Endothelial cell of hepatic sinusoid (primary cell): ENCODE results near the gene MRM2.

ENCODE experiments used
- in situ Hi-C: cut with HindIII; loops from 2 replicates; pipeline ENCODE4 v1.10.0; 2017; ENCODE audit warnings: low sequenced_read_pairs

Gene MRM2

DNA sequence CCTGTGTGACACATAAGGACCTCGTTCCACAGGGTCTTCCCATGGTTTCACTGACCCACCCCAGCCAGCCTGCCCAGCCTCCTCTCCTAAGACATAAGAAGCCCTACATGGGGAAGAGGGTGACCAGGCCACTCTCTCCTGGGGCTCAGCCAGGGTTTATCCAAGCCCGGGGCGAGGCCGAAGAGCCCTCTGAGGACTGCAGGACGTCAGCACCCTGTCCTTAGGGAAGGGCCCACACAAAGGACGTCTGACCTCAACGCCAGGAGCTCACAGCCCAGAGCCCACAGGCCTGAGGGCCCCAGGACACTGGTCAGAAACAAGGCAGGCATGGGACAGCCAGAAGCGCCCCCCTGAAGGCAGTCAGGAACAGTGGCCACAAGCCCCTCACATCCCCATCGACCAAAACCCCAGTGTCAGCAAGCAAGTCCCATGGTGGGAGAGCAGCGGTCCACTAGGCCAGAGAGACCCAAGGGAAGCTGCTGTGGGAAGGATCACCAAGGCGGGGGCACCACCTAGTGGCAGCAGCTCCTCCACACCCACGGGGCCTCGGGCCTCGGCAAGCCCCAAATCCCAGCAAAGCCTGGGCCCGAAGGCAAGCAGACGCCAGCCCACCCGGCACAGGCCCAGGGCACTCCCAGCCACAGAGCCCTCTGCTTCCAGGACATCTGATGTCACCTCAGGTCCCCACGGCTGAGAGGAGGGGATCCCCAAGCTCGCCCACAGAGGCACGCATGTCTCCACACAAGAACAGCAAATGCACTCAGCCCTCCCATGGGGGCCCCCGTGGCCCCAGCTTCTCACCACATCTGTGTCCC is 32.7 kb downstream of the MRM2 start:
- in situ Hi-C loops, result loop anchor here (10.0 kb wide), 1 partner anchor 75 kb away; no protein-coding TSS in a partner anchor

DNA sequence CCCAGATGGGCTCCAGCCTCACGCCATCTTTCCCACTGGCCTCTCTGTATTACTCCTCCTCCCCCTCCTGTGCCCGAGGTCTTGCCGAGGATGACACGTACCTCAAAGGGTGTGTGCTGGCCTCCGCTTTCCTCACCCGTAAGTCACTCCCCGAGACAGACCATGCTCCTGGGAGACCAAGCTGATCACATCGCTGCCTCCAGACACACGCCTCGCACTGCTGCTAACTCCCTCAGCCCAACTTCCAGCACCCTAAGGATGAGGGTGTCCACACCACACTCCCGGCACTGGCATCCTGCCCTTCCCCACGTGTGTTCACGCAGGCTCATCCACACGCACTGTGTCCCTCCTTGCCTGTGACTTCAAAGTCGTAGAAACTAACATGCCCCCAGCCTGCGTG is 33.3 kb downstream of the MRM2 start:
- in situ Hi-C loops, result loop anchor here (10.0 kb wide), 1 partner anchor 74 kb away; no protein-coding TSS in a partner anchor

- in situ Hi-C loops, result loop anchor here (10.0 kb wide), 1 partner anchor 70 kb away; no protein-coding TSS in a partner anchor
Observed at GRCh38 chr7:2205036-2205780, 36.8 kb downstream of the MRM2 start.

GRCh38 chr7:2204446-2204845 is 37.6 kb downstream of the MRM2 start:
- in situ Hi-C loops, result loop anchor here (10.0 kb wide), 1 partner anchor 70 kb away; no protein-coding TSS in a partner anchor

DNA sequence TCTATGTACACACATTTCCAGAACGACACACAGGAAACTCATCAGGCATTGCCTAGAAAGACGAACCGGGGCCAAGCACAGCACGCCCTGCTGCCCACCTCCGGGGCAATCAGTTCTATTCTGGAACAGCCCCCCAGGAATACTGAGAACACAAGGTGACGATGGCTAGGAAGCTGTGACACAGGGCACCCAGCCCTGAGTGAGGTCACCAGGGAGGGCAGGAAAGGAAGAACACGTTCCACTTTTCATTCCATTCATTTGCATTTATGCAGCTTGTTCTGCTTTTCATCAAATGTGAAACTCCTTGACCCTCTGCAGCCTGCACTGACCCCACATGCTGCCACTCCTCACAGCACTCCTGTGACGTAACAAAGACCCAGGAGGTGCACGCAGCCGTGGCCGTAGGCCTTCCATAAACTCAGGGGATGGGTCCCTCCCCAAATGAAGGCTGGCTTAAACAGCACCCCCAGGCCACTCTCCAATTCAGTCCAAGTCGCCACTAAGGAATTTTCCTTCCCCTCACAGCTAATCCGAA is 38.2 kb downstream of the MRM2 start:
- in situ Hi-C loops, result loop anchor here (10.0 kb wide), 1 partner anchor 69 kb away; no protein-coding TSS in a partner anchor

GRCh38 chr7:2202901-2203765 is 38.9 kb downstream of the MRM2 start:
- in situ Hi-C loops, result loop anchor here (10.0 kb wide), 1 partner anchor 68 kb away; no protein-coding TSS in a partner anchor

GRCh38 chr7:2202361-2202761 is 39.6 kb downstream of the MRM2 start:
- in situ Hi-C loops, result loop anchor here (10.0 kb wide), 1 partner anchor 68 kb away; no protein-coding TSS in a partner anchor

- in situ Hi-C loops, result loop anchor here (10.0 kb wide), 1 partner anchor 67 kb away; no protein-coding TSS in a partner anchor
Observed at GRCh38 chr7:2201686-2202360, 40.2 kb downstream of the MRM2 start.

DNA sequence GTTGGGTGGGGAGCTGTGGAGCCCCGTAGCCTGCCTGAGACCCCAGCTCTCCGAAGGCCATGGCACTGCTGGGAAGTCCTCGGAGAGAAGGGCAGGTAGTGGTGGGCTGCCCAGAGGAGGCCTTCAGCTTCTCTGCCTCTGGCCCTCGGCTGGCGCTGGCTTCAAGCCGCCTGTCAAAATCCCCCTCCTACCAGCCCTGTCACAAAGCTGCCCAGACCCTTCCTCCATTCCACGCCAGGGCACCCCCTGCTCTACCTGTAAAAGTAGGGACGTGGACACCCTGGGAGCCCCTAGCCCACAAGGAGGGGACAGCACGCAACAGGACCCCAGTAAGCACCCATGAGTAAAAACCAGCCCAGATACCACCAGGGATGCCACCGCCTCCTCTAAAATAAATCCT is 40.9 kb downstream of the MRM2 start:
- in situ Hi-C loops, result loop anchor here (10.0 kb wide), 1 partner anchor 66 kb away; no protein-coding TSS in a partner anchor

GRCh38 chr7:2200584-2200980 is 41.4 kb downstream of the MRM2 start:
- in situ Hi-C loops, result loop anchor here (10.0 kb wide), 1 partner anchor 66 kb away; no protein-coding TSS in a partner anchor

DNA sequence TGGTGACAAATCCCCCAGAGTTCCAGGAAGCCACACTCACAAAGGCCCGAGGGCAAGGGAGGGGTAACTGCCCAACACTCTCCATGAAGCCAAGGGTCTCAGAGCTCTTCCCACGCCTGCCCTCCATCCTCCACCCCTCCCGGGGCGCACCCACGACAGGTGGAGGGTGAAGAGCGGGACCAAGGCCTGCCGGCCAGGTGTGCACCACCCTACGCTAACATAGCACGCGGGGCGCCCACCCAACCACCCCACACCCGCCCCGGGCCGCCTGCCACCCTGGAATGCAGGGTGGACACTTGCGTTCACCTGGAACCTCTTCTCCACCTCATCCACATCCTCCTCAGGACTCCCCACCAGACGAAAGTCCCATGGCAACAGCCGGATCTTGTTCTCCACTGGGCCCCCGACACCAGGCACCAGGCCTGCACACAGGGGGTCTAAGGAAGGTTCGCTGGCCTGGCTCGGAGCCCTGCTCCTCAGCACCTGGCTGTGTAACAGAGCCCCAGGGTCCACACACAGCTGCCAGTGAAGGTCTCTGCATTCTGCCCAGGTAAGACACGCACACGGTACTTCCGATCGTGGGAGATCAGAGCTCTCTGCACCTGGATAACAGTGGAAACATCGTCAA is 41.9 kb downstream of the MRM2 start:
- in situ Hi-C loops, result loop anchor here (10.0 to 25.0 kb wide), 2 partner anchors 65 to 162 kb away; partner anchors contain the start of gene EIF3B

DNA sequence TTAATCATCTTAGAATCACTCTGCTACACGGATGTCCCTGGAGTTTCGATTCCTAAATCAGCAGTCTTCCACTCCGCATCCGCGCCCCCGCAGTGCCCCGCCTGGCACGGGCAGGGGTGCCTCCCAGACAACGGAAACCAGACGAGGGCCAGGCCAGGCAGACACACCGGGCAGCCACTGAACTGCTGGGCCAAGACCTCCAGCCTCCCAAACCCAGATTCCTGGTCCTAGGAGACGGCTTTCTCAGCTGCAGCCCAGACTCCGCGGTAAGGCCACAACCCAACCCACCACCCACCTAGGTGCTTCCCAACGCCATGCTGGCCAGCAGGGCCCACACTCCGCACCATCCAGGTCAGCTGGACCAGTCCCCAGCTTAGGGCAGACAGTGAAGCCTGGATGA is 42.5 kb downstream of the MRM2 start:
- in situ Hi-C loops, result loop anchor here (25.0 kb wide), 1 partner anchor 163 kb away; the partner anchor contains the start of gene EIF3B

DNA sequence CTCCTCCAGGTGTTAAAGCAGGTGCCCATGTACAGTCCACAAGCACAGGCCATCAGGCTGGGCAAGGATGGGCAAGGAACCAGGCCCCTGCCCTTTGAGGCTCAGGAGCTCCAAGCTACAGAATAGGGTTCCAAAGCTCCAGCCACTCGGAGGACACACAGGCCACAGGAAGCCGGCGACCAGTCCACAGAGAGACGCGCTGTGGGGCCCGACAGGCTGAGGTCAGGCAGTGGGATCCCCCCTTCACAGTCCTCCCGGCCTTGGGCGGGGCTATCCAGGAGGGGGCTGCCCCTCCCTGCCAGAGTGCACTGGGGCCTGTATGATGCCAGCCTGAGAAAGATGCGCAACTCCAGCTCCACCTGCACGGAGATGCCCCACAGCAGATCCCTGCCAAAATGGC is 43.2 kb downstream of the MRM2 start:
- in situ Hi-C loops, result loop anchor here (25.0 kb wide), 1 partner anchor 164 kb away; the partner anchor contains the start of gene EIF3B

DNA sequence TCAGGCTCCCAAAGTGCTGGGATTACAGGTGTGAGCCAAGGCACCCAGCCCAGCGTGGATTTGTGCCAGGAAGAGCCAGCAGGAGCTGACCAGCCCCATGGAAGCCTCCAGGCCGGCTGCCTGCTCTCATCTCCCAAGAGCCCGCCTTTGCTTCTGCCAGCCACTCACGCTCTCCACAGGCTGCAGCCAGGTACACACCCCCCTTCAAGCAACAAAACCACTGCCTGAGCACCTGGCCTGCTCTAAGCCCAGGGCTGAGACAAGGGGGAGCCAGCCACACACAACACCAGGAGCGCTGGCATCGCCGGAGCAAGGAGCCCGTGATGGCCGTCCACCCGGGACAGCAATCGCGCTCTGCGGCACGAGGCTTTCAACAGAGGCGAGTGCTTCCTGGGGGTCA is 43.8 kb downstream of the MRM2 start:
- in situ Hi-C loops, result loop anchor here (25.0 kb wide), 1 partner anchor 164 kb away; the partner anchor contains the start of gene EIF3B

GRCh38 chr7:2197436-2198155 is 44.4 kb downstream of the MRM2 start:
- in situ Hi-C loops, result loop anchor here (25.0 kb wide), 1 partner anchor 165 kb away; the partner anchor contains the start of gene EIF3B

- in situ Hi-C loops, result loop anchor here (25.0 kb wide), 1 partner anchor 166 kb away; the partner anchor contains the start of gene EIF3B
Observed at GRCh38 chr7:2196381-2197378, 45.3 kb downstream of the MRM2 start.
